Loucy (cell line): ENCODE measurements around the gene PFKFB2.

ENCODE experiments used
- CTCF ChIP-seq: fragments of 200-600 bp; sonication (generic); conservative IDR thresholded peaks from 2 replicates; pipeline ENCODE4 v1.5.1; 2014; ENCODE audit warnings: mild to moderate bottlenecking, antibody characterized with exemption, low read length
- EZH2phosphoT487 ChIP-seq: fragments of 200-600 bp; IDR thresholded peaks from 2 replicates; pipeline ENCODE4 v1.6.1; 2018; ENCODE audit warnings: antibody characterized with exemption, mild to moderate bottlenecking, moderate library complexity, borderline replicate concordance

- TF ChIP-seq CTCF (no peak), EZH2phosphoT487 (no peak)
Observed at GRCh38 chr1:207055386-207056001, 2.4 kb downstream of the PFKFB2 start.
